Neural progenitor cell (in vitro differentiated cells): ENCODE data around the gene C6orf89.

Experiments
- CTCF ChIP-seq: fragments of 200-600 bp; sonication (generic); IDR thresholded peaks from 2 replicates; pipeline ENCODE4 v1.5.1; 2017; ENCODE audit warnings: antibody characterized with exemption, mild to moderate bottlenecking
- EZH2 ChIP-seq: fragments of 200-600 bp; sonication (generic); IDR thresholded peaks from 2 replicates; pipeline ENCODE4 v1.6.1; 2017; ENCODE audit warnings: antibody characterized with exemption, mild to moderate bottlenecking, moderate library complexity

- TF ChIP-seq EZH2 (no peak), CTCF (no peak)
Measured at GRCh38 chr6:36875250-36875633, 10.5 kb upstream of the C6orf89 start.
